Measurements from ENCODE around the gene PARP15. TPM values are rescaled to one million over a fixed set of nuclear protein-coding genes. Genes with fewer than 3 reads are reported as not detected.
A peak's percentile ranks its signal among the peaks of the same experiment; 100 is the strongest.

The PARP15 gene
- total RNA-seq (2014; rRNA removed; shearing (Covaris generic)), result 0.37 TPM in 1 of 2 replicates, not detected in the other
- not detected in 2 replicates for polyA plus RNA-seq (2015; cell fraction: cytosol; rRNA removed)
- polyA plus RNA-seq (2015; cell fraction: nucleus; rRNA removed), result 0.09 TPM in 1 of 2 replicates, not detected in the other

- DNase-seq (ENCODE audit: low read depth, low spot score), result no peak
- in situ Hi-C loops (cut with HindIII; ENCODE audit: low pct_unique_long_range_greater_than_20kb, low sequenced_read_pairs), result no loop called here
These were observed at the start of gene PARP15 for GRCh38 chr3:122577409-122578031. PARP15 (plus strand) TSS chr3:122577650; CDS start chr3:122577668, 18 bp downstream.

GRCh38 chr3:122530164-122530563 lies 47.3 kb upstream of the PARP15 start:
- no peak for DNase-seq (ENCODE audit: low read depth, low spot score)
- in situ Hi-C loops (cut with HindIII; ENCODE audit: low pct_unique_long_range_greater_than_20kb, low sequenced_read_pairs), result no loop called here

- in situ Hi-C loops (cut with HindIII; ENCODE audit: low pct_unique_long_range_greater_than_20kb, low sequenced_read_pairs), result no loop called here
- DNase-seq (ENCODE audit: low read depth, low spot score), result no peak
These were observed 44.0 kb upstream of the PARP15 start for GRCh38 chr3:122533480-122533879.

GRCh38 chr3:122533931-122534334 lies 43.5 kb upstream of the PARP15 start:
- peak; percentile 68 for DNase-seq (ENCODE audit: low read depth, low spot score)
- in situ Hi-C loops (cut with HindIII; ENCODE audit: low pct_unique_long_range_greater_than_20kb, low sequenced_read_pairs), result no loop called here

- DNase-seq (ENCODE audit: low read depth, low spot score), result no peak
- in situ Hi-C loops (cut with HindIII; ENCODE audit: low pct_unique_long_range_greater_than_20kb, low sequenced_read_pairs), result no loop called here
These were observed 41.4 kb upstream of the PARP15 start for GRCh38 chr3:122535964-122536631.

- in situ Hi-C loops (cut with HindIII; ENCODE audit: low pct_unique_long_range_greater_than_20kb, low sequenced_read_pairs), result no loop called here
- no peak for DNase-seq (ENCODE audit: low read depth, low spot score)
These were observed 40.8 kb upstream of the PARP15 start for GRCh38 chr3:122536632-122537001.

GRCh38 chr3:122538956-122539490 lies 38.4 kb upstream of the PARP15 start:
- DNase-seq (ENCODE audit: low read depth, low spot score), result no peak
- in situ Hi-C loops (cut with HindIII; ENCODE audit: low pct_unique_long_range_greater_than_20kb, low sequenced_read_pairs), result no loop called here

GRCh38 chr3:122546151-122546550 lies 31.3 kb upstream of the PARP15 start:
- in situ Hi-C loops (cut with HindIII; ENCODE audit: low pct_unique_long_range_greater_than_20kb, low sequenced_read_pairs), result no loop called here
- DNase-seq (ENCODE audit: low read depth, low spot score), result no peak

GRCh38 chr3:122548076-122548475 lies 29.4 kb upstream of the PARP15 start:
- in situ Hi-C loops (cut with HindIII; ENCODE audit: low pct_unique_long_range_greater_than_20kb, low sequenced_read_pairs), result no loop called here
- no peak for DNase-seq (ENCODE audit: low read depth, low spot score)

- in situ Hi-C loops (cut with HindIII; ENCODE audit: low pct_unique_long_range_greater_than_20kb, low sequenced_read_pairs), result no loop called here
These were observed 28.8 kb upstream of the PARP15 start for GRCh38 chr3:122548619-122549018.

GRCh38 chr3:122553171-122553570 lies 24.3 kb upstream of the PARP15 start:
- in situ Hi-C loops (cut with HindIII; ENCODE audit: low pct_unique_long_range_greater_than_20kb, low sequenced_read_pairs), result no loop called here
- no peak for DNase-seq (ENCODE audit: low read depth, low spot score)

More at GRCh38 chr3:122548619-122549018, 28.8 kb upstream of the PARP15 start:
- DNase-seq (ENCODE audit: low read depth, low spot score), result no peak

GRCh38 chr3:122555275-122556071 lies 22.0 kb upstream of the PARP15 start:
- in situ Hi-C loops (cut with HindIII; ENCODE audit: low pct_unique_long_range_greater_than_20kb, low sequenced_read_pairs), result no loop called here
- no peak for DNase-seq (ENCODE audit: low read depth, low spot score)

GRCh38 chr3:122557356-122557755 lies 20.1 kb upstream of the PARP15 start:
- in situ Hi-C loops (cut with HindIII; ENCODE audit: low pct_unique_long_range_greater_than_20kb, low sequenced_read_pairs), result no loop called here
- no peak for DNase-seq (ENCODE audit: low read depth, low spot score)

- in situ Hi-C loops (cut with HindIII; ENCODE audit: low pct_unique_long_range_greater_than_20kb, low sequenced_read_pairs), result no loop called here
- no peak for DNase-seq (ENCODE audit: low read depth, low spot score)
These were observed 18.8 kb upstream of the PARP15 start for GRCh38 chr3:122558605-122559004.

- no peak for DNase-seq (ENCODE audit: low read depth, low spot score)
- in situ Hi-C loops (cut with HindIII; ENCODE audit: low pct_unique_long_range_greater_than_20kb, low sequenced_read_pairs), result no loop called here
These were observed 17.5 kb upstream of the PARP15 start for GRCh38 chr3:122559906-122560305.

GRCh38 chr3:122560680-122561079 lies 16.8 kb upstream of the PARP15 start:
- in situ Hi-C loops (cut with HindIII; ENCODE audit: low pct_unique_long_range_greater_than_20kb, low sequenced_read_pairs), result no loop called here
- peak; percentile 85 for DNase-seq (ENCODE audit: low read depth, low spot score)

GRCh38 chr3:122562923-122563716 lies 14.3 kb upstream of the PARP15 start:
- in situ Hi-C loops (cut with HindIII; ENCODE audit: low pct_unique_long_range_greater_than_20kb, low sequenced_read_pairs), result no loop called here

GRCh38 chr3:122563717-122564025 lies 13.8 kb upstream of the PARP15 start:
- in situ Hi-C loops (cut with HindIII; ENCODE audit: low pct_unique_long_range_greater_than_20kb, low sequenced_read_pairs), result no loop called here
- DNase-seq (ENCODE audit: low read depth, low spot score), result no peak

More at GRCh38 chr3:122562923-122563716, 14.3 kb upstream of the PARP15 start:
- DNase-seq (ENCODE audit: low read depth, low spot score), result no peak
